ENCODE measurements around the gene RPL19.

DNA sequence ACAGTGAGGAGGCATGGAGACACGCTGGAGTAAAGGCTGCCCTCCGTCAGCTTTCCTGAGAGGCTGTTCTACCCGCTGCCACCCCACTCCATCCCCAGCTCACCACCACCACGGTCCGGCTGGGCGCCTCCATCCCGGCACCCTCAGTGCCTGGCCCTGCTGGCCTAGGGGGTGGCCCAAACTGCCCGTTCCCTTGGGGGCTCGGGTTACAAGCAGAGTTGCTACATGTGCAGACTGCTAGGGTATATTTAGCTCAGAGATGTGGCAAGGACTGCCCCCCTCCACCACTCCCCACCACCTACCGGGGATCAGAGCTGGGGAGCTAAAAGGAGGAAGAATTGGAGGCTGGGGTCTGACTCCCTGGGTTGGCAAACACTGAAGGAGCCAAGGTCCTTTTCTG is 6.7 kb upstream of the RPL19 start:
- TF ChIP-seq, protein P1, sequence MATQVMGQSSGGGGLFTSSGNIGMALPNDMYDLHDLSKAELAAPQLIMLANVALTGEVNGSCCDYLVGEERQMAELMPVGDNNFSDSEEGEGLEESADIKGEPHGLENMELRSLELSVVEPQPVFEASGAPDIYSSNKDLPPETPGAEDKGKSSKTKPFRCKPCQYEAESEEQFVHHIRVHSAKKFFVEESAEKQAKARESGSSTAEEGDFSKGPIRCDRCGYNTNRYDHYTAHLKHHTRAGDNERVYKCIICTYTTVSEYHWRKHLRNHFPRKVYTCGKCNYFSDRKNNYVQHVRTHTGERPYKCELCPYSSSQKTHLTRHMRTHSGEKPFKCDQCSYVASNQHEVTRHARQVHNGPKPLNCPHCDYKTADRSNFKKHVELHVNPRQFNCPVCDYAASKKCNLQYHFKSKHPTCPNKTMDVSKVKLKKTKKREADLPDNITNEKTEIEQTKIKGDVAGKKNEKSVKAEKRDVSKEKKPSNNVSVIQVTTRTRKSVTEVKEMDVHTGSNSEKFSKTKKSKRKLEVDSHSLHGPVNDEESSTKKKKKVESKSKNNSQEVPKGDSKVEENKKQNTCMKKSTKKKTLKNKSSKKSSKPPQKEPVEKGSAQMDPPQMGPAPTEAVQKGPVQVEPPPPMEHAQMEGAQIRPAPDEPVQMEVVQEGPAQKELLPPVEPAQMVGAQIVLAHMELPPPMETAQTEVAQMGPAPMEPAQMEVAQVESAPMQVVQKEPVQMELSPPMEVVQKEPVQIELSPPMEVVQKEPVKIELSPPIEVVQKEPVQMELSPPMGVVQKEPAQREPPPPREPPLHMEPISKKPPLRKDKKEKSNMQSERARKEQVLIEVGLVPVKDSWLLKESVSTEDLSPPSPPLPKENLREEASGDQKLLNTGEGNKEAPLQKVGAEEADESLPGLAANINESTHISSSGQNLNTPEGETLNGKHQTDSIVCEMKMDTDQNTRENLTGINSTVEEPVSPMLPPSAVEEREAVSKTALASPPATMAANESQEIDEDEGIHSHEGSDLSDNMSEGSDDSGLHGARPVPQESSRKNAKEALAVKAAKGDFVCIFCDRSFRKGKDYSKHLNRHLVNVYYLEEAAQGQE (IDR thresholded peaks at IDR 0.05), result no peak
- TF ChIP-seq, protein P2, sequence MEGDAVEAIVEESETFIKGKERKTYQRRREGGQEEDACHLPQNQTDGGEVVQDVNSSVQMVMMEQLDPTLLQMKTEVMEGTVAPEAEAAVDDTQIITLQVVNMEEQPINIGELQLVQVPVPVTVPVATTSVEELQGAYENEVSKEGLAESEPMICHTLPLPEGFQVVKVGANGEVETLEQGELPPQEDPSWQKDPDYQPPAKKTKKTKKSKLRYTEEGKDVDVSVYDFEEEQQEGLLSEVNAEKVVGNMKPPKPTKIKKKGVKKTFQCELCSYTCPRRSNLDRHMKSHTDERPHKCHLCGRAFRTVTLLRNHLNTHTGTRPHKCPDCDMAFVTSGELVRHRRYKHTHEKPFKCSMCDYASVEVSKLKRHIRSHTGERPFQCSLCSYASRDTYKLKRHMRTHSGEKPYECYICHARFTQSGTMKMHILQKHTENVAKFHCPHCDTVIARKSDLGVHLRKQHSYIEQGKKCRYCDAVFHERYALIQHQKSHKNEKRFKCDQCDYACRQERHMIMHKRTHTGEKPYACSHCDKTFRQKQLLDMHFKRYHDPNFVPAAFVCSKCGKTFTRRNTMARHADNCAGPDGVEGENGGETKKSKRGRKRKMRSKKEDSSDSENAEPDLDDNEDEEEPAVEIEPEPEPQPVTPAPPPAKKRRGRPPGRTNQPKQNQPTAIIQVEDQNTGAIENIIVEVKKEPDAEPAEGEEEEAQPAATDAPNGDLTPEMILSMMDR (IDR thresholded peaks at IDR 0.05; ENCODE audit: low read depth, low read length, missing input control), result no peak
- TF ChIP-seq RXRA (IDR thresholded peaks at IDR 0.05), result no peak
- TF ChIP-seq JUND (IDR thresholded peaks at IDR 0.05), result no peak
- TF ChIP-seq SP1 (IDR thresholded peaks at IDR 0.05), result no peak
- no peak for TF ChIP-seq YY1 (IDR thresholded peaks at IDR 0.05)
- TF ChIP-seq RAD21 (IDR thresholded peaks at IDR 0.05), result no peak
- TF ChIP-seq HNF4A (conservative IDR thresholded peaks at IDR 0.05), result no peak
- TF ChIP-seq TAF1 (conservative IDR thresholded peaks at IDR 0.05), result no peak

Measured in liver (tissue), 3 donors.